Osteoblast (primary cell): ENCODE results near the gene NUMB. TPM values are rescaled to one million over a fixed set of nuclear protein-coding genes. Genes with fewer than 3 reads are reported as not detected.

Source experiments
- DNase-seq: peaks from one replicate; pipeline ENCODE4 v3.0.0; 2011; ENCODE audit warnings: low spot score, mixed read lengths; ENCODE audit not compliant: insufficient read length; ENCODE audit errors: missing footprints
- H2AFZ ChIP-seq: 2 replicates; pipeline ENCODE4 v1.6.0; 2011; ENCODE audit warnings: mild to moderate bottlenecking, low read length
- H3K27ac ChIP-seq: 2 replicates; pipeline ENCODE4 v1.5.1; 2011; ENCODE audit warnings: mild to moderate bottlenecking, low read depth, low read length, moderate library complexity
- H3K27me3 ChIP-seq: 2 replicates; pipeline ENCODE4 v1.6.0; 2012; ENCODE audit warnings: mild to moderate bottlenecking, control low read depth, inconsistent platforms, low read length, moderate library complexity; ENCODE audit not compliant: insufficient read depth
- H3K36me3 ChIP-seq: 2 replicates; pipeline ENCODE4 v1.5.1; 2011; ENCODE audit warnings: mild to moderate bottlenecking, low read length, control low read depth, moderate library complexity; ENCODE audit not compliant: insufficient read depth
- H3K4me1 ChIP-seq: 2 replicates; pipeline ENCODE4 v1.5.1; 2011; ENCODE audit warnings: mild to moderate bottlenecking, low read length, control low read depth, moderate library complexity; ENCODE audit not compliant: insufficient read depth
- H3K4me2 ChIP-seq: 2 replicates; pipeline ENCODE4 v1.6.0; 2011; ENCODE audit warnings: mild to moderate bottlenecking, low read length; ENCODE audit not compliant: insufficient read depth
- H3K4me3 ChIP-seq: fragments of 200-600 bp; sonication (generic); 3 replicates; pipeline ENCODE4 v1.5.1; 2012; ENCODE audit warnings: mild to moderate bottlenecking, low read length, inconsistent platforms; ENCODE audit not compliant: insufficient read depth
- H3K79me2 ChIP-seq: 2 replicates; pipeline ENCODE4 v1.6.0; 2012; ENCODE audit warnings: mild to moderate bottlenecking, low read length, control low read depth, inconsistent platforms; ENCODE audit not compliant: insufficient read depth
- H3K9me3 ChIP-seq: 2 replicates; pipeline ENCODE4 v1.5.1; 2011; ENCODE audit warnings: low read depth, low read length, control low read depth
- H4K20me1 ChIP-seq: 2 replicates; pipeline ENCODE4 v1.6.0; 2012; ENCODE audit warnings: mild to moderate bottlenecking, low read length, control low read depth; ENCODE audit not compliant: insufficient read depth
- CTCF ChIP-seq: IDR thresholded peaks from 2 replicates; pipeline ENCODE4 v1.5.1; 2011; ENCODE audit warnings: mild to moderate bottlenecking, low read depth, low read length, moderate library complexity; ENCODE audit errors: extremely low read depth
- total RNA-seq: library from RNA; depleted of rRNA; stranded (reverse); fragments of >200 nt; gene quantifications from 2 replicates; pipeline ENCODE4 v1.2.3, GENCODE V29; 2012

Gene NUMB
- total RNA-seq, 1 donor = 52.5 TPM

- H3K27ac ChIP-seq = peak overlapping the region; percentile 88
- peak; percentile 77 for DNase-seq
Observed at GRCh38 chr14:73460691-73461127, 2.4 kb upstream of the NUMB start.

GRCh38 chr14:73459959-73460358, 1.6 kb upstream of the NUMB start:
- peak overlapping the region; percentile 89 for H3K4me2 ChIP-seq
- DNase-seq = no peak
- H3K27ac ChIP-seq = peak overlapping the region; percentile 88
- no peaks in the 10 kb centered on the region for H3K27me3 ChIP-seq
- H2AFZ ChIP-seq = no peak overlapping the region
- no peaks in the 10 kb centered on the region for H3K9me3 ChIP-seq
- H3K4me3 ChIP-seq = no peak overlapping the region
- H3K79me2 ChIP-seq = peaks cover 42% of the 10 kb centered on the region
- peaks cover 81% of the 10 kb centered on the region for H3K4me1 ChIP-seq
- peaks cover 18% of the 10 kb centered on the region for H4K20me1 ChIP-seq
- no peaks in the 10 kb centered on the region for H3K36me3 ChIP-seq
- TF ChIP-seq CTCF = no peak

More at GRCh38 chr14:73460691-73461127, 2.4 kb upstream of the NUMB start:
- Histone ChIP-seq H2AFZ (no peak overlapping the region), H3K79me2 (peaks cover 35% of the 10 kb centered on the region), H3K4me3 (no peak overlapping the region), H4K20me1 (peaks cover 10% of the 10 kb centered on the region), H3K4me2 (peak overlapping the region; percentile 89), H3K36me3 (no peaks in the 10 kb centered on the region), H3K9me3 (no peaks in the 10 kb centered on the region), H3K27me3 (no peaks in the 10 kb centered on the region), H3K4me1 (peaks cover 83% of the 10 kb centered on the region)
- TF ChIP-seq CTCF = no peak

GRCh38 chr14:73457924-73458182, 493 bp downstream of the NUMB start:
- peak; percentile 52 for DNase-seq
- peak overlapping the region; percentile 95 for H3K4me3 ChIP-seq
- H3K9me3 ChIP-seq = no peaks in the 10 kb centered on the region
- H3K4me2 ChIP-seq = peak overlapping the region; percentile 88
- peaks cover 25% of the 10 kb centered on the region for H4K20me1 ChIP-seq
- H3K4me1 ChIP-seq = peaks cover 69% of the 10 kb centered on the region
- H3K27ac ChIP-seq = peak overlapping the region; percentile 79
- peaks cover 63% of the 10 kb centered on the region for H3K79me2 ChIP-seq
- peak overlapping the region; percentile 71 for H2AFZ ChIP-seq
- no peaks in the 10 kb centered on the region for H3K27me3 ChIP-seq
- no peaks in the 10 kb centered on the region for H3K36me3 ChIP-seq
- TF ChIP-seq CTCF = no peak

GRCh38 chr14:73457041-73457923, 1.1 kb downstream of the NUMB start:
- TF ChIP-seq CTCF = no peak
- H3K4me1 ChIP-seq = peaks cover 68% of the 10 kb centered on the region
- peaks cover 31% of the 10 kb centered on the region for H4K20me1 ChIP-seq
- peak overlapping the region; percentile 71 for H2AFZ ChIP-seq
- H3K9me3 ChIP-seq = no peaks in the 10 kb centered on the region
- no peaks in the 10 kb centered on the region for H3K27me3 ChIP-seq
- peak overlapping the region; percentile 79 for H3K27ac ChIP-seq
- DNase-seq = peak; percentile 80
- peaks cover 69% of the 10 kb centered on the region for H3K79me2 ChIP-seq
- peak overlapping the region; percentile 95 for H3K4me3 ChIP-seq
- peak overlapping the region; percentile 88 for H3K4me2 ChIP-seq
- no peaks in the 10 kb centered on the region for H3K36me3 ChIP-seq
